Measurements from ENCODE around the gene PSMG1. TPM values are rescaled to one million over a fixed set of nuclear protein-coding genes. Genes with fewer than 3 reads are reported as not detected.

PSMG1 gene, protein sequence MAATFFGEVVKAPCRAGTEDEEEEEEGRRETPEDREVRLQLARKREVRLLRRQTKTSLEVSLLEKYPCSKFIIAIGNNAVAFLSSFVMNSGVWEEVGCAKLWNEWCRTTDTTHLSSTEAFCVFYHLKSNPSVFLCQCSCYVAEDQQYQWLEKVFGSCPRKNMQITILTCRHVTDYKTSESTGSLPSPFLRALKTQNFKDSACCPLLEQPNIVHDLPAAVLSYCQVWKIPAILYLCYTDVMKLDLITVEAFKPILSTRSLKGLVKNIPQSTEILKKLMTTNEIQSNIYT
- polyA plus RNA-seq (2011; rRNA removed), result 44.6 and 60.0 TPM in 2 replicates
- polyA minus RNA-seq (2011; rRNA and poly(A)+ RNA removed), result 6.9 and 11.6 TPM in 2 replicates

- no peaks in the 10 kb centered on the region for H3K27me3 ChIP-seq (ENCODE audit: control insufficient read depth, insufficient read depth, low read length)
- POLR2A ChIA-PET, result interaction anchor here (0.5 to 1.6 kb wide), 10 partner anchors 10 to 743 kb away, joined by 3 to 7 read pairs (median 4); no protein-coding TSS in a partner anchor
- DNase-seq (ENCODE audit: low read depth, low spot score), result peak; percentile 78
- H3K27ac ChIP-seq (ENCODE audit: low read depth, low read length), result peak within 1 kb of the TSS; percentile 90
- no peaks in the 10 kb centered on the region for H3K9me3 ChIP-seq (ENCODE audit: control insufficient read depth, insufficient read depth, low read length)
- TF ChIP-seq, protein P1, sequence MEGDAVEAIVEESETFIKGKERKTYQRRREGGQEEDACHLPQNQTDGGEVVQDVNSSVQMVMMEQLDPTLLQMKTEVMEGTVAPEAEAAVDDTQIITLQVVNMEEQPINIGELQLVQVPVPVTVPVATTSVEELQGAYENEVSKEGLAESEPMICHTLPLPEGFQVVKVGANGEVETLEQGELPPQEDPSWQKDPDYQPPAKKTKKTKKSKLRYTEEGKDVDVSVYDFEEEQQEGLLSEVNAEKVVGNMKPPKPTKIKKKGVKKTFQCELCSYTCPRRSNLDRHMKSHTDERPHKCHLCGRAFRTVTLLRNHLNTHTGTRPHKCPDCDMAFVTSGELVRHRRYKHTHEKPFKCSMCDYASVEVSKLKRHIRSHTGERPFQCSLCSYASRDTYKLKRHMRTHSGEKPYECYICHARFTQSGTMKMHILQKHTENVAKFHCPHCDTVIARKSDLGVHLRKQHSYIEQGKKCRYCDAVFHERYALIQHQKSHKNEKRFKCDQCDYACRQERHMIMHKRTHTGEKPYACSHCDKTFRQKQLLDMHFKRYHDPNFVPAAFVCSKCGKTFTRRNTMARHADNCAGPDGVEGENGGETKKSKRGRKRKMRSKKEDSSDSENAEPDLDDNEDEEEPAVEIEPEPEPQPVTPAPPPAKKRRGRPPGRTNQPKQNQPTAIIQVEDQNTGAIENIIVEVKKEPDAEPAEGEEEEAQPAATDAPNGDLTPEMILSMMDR (IDR thresholded peaks at IDR 0.05; ENCODE audit: low read depth, low read length), result no peak
- peak within 1 kb of the TSS; percentile 92 for H3K4me3 ChIP-seq (ENCODE audit: low read depth, low read length)
- CTCF ChIA-PET, result interaction anchor here (0.6 to 1.2 kb wide), 3 partner anchors 48 to 675 kb away, joined by 3 to 4 read pairs (median 4); no protein-coding TSS in a partner anchor
Measured at GRCh38 chr21:39183272-39184049, at the start of gene PSMG1. Gene PSMG1, minus strand, starts transcription at chr21:39183451. Its CDS starts 66 bp downstream, at chr21:39183385.

DNA sequence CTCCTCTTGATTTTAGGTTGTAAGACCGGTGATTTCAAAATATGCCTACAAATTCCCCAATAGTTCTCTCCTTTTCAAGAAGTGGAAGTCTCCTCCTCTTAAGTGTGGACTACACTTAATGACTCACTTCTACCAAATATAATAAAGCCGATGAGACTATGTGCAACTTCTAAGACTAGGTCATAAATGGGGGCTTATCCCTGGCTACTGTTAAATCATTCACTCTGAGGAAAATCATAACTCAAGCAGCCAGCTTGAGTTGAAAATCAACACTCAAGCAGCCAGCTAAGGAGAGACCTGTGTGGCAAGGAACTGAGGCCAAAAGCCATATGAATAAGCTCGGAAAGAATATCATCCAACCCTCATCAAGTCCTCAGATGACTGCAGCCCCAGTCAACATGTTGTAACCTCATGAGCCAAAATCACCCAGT lies 49.6 kb upstream of the PSMG1 start:
- H3K27ac ChIP-seq (ENCODE audit: low read depth, low read length), result no peak overlapping the region
- no peaks in the 10 kb centered on the region for H3K27me3 ChIP-seq (ENCODE audit: control insufficient read depth, insufficient read depth, low read length)
- CTCF ChIA-PET, result no interaction called here
- H3K9me3 ChIP-seq (ENCODE audit: control insufficient read depth, insufficient read depth, low read length), result no peaks in the 10 kb centered on the region
- POLR2A ChIA-PET, result no interaction called here
- no peak for DNase-seq (ENCODE audit: low read depth, low spot score)
- H3K4me3 ChIP-seq (ENCODE audit: low read depth, low read length), result no peak overlapping the region
- TF ChIP-seq, protein P1 (IDR thresholded peaks at IDR 0.05; ENCODE audit: low read depth, low read length), result no peak

DNA sequence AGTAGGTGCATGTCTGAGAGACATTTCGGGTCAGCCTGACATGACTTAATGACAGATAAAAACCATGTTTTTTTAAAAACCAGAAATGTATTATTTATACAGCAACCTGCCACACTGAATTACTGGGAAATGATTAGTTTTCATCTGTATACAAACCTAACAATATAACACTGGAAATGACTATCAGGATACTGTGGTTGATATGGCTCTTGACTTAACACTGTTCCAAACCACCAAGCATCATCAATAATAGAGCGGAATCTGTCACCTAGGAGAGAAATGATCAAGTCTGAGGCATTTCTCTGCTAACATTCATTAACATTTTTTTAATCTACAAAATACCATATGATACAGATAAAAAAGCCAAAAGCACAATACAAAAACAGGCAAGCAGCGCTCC lies 41.7 kb upstream of the PSMG1 start:
- Histone ChIP-seq H3K4me3 (ENCODE audit: low read depth, low read length) (no peak overlapping the region), H3K27ac (ENCODE audit: low read depth, low read length) (no peak overlapping the region), H3K9me3 (ENCODE audit: control insufficient read depth, insufficient read depth, low read length) (no peaks in the 10 kb centered on the region), H3K27me3 (ENCODE audit: control insufficient read depth, insufficient read depth, low read length) (no peaks in the 10 kb centered on the region)
- no peak for DNase-seq (ENCODE audit: low read depth, low spot score)
- CTCF ChIA-PET, result no interaction called here
- POLR2A ChIA-PET, result no interaction called here
- TF ChIP-seq, protein P1 (IDR thresholded peaks at IDR 0.05; ENCODE audit: low read depth, low read length), result no peak

- no peak for DNase-seq (ENCODE audit: low read depth, low spot score)
- Histone ChIP-seq H3K9me3 (ENCODE audit: control insufficient read depth, insufficient read depth, low read length) (no peaks in the 10 kb centered on the region), H3K27me3 (ENCODE audit: control insufficient read depth, insufficient read depth, low read length) (no peaks in the 10 kb centered on the region), H3K27ac (ENCODE audit: low read depth, low read length) (no peak overlapping the region), H3K4me3 (ENCODE audit: low read depth, low read length) (no peak overlapping the region)
- TF ChIP-seq, protein P1 (IDR thresholded peaks at IDR 0.05; ENCODE audit: low read depth, low read length), result no peak
- ChIA-PET CTCF (no interaction called here), POLR2A (no interaction called here)
Measured at GRCh38 chr21:39221997-39222486, 38.8 kb upstream of the PSMG1 start.

Data from AG04450 (cell line).